GM19238 (cell line): Measurements from ENCODE around the gene MAD1L1.

ENCODE experiments used
- DNase-seq: peaks from one replicate; pipeline ENCODE4 v3.0.0; 2011; ENCODE audit warnings: low spot score; ENCODE audit not compliant: insufficient read length

The MAD1L1 gene

DNA sequence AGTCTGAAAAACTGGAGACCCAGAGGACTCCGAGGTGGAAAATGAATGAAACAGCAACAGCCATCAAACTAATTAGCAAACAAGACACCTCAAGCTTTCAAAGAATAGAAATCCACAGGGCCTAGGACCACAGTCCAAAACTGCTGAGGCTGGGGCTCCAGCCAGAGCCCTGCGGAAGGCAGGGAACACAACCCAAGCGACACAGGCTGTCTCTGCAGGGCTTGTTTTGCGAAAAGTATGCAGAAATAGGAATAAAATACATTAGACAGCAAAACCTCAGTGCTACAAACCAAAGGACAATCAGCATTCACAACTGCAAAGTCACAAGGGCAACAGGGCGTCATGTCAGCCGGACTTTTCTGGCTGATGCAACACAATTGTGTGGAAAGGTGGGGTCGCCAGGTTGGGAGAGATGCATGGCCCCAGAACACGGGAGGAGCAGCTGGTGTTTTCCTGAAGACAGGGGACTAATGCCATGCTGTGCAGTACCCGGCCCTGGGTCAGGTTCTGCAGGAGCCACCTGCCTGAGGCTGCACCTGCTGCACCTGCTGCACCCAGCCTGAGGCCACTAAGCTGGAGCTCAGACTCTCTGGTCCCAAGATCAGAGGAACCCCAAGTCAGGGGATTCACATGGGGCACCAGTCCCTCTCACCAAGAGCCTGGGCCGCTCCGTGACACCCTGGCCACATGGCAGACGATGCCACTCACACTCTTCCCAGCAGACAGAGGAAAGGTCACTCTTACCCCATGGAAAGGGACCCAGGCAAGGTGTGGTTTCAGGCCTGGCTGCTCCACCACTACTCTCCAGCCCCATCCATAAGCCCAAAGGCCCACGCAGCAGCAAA is 74.2 kb downstream of the MAD1L1 start:
- no peak for DNase-seq

GRCh38 chr7:2157473-2158279 is 75.1 kb downstream of the MAD1L1 start:
- no peak for DNase-seq

GRCh38 chr7:2156756-2157472 is 75.8 kb downstream of the MAD1L1 start:
- DNase-seq, result no peak

DNA sequence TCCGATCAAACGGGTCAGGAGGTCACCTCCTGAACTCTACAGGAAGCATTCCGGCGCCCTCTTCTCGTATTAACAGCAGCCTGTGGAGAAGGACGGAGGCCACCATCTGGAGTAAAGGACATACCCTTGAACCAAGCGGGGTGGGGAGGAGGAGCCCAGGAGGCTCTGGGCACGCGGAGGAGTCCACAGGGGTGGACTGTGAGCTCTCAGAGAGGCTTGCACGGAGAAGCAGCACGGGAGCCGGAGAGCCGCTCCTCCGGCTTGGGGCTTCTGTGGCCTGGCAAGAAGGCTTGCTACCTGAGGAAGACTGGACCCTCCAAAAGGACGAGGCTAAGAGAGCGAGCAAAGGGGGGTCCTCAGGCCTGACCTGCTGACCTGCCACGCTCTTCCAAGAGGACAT is 77.9 kb downstream of the MAD1L1 start:
- DNase-seq, result no peak

GRCh38 chr7:2154121-2154520 is 78.6 kb downstream of the MAD1L1 start:
- no peak for DNase-seq

GRCh38 chr7:2152646-2153045 is 80.1 kb downstream of the MAD1L1 start:
- DNase-seq, result no peak

DNA sequence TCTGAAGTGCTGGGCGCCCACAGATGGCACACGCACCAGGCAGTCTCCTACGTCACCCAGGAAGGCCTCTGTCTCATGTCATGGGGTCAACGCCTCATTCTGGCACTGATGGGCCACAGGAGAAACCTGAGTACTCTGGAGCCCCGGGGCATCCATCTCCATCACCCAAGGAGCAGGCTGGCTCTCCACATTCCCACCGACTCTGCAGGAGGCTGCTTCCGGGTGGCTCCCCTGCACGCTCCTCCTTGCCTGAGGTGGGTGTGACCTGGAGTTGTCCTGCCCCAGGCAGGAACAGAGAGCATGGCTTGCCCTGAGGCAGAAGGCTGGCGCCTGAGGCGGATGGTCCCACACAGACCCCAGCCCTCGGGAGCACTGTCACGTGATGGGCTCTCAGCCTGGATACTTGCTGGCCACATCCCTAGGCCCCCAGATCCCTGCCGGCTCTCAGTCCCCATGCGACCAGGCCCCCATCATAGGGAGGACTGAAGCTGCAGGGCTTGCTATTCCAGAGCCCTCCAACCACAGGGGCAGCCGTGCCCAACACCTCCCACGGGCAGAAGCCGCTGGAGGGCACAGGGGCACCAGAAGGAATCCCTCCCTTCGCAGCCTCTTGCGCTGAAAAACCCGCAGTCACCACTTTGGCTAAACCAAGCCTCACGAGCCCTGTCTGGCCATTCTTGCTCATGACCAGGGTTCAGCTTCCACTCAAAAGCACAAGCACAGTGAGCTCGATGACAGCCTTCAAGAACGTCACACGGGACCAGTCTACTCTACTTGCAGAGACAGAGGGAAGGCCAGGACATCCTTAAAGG is 80.7 kb downstream of the MAD1L1 start:
- DNase-seq, result no peak

GRCh38 chr7:2151237-2151636 is 81.5 kb downstream of the MAD1L1 start:
- no peak for DNase-seq

DNA sequence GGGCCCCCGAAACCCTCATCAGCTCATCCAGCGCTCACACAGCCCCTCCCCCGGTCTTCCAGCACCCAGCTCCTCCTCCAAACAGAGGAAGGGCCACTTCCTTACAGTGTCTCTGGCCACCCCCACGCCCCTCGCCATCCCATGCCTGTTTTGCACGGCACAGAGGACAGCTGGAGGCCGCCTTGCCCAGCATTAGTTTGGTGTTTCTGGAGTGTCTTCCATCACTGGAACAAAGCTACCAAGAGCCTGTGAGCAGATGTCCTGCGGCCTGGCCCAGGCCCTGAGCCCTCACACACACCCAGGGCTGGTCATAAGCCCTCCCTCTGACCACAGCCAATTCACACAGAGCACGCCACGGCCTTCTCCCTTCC is 82.3 kb downstream of the MAD1L1 start:
- no peak for DNase-seq

DNA sequence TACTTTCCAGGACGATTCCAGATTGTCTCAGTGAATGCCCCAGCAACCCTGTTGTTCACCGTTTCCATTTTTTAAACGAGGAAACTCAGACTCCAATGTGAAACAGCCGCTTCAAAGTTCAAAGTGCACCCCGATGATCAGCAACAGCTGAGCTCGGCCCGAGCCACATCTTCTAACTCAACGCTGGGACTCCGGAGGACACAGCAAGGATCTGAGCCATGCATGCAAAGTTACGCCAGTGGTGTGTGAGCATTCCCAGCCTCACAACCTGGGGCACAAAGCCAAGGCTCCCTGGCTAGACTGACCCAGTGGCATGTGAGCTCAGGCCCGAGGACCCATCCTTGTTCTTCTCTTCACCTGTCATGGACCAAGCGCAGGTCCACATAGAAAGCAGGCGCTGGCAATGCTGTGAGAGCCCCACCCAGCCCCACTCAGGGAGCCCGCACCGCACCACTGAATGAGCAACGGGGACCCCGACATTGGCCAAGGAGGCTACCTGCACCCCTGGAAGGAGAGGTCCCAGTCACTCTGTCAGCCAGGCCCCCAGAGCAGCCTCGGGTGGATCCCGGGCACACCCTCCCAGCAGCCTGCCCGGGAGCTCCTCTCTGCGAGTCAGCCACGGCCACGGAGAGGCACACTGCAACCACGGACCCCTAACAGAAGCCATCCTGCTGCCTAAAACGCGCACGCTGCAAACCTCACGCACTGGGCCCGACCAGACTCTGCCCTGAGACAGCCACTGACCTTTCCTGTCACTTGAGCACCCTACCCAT is 82.9 kb downstream of the MAD1L1 start:
- DNase-seq, result no peak

DNA sequence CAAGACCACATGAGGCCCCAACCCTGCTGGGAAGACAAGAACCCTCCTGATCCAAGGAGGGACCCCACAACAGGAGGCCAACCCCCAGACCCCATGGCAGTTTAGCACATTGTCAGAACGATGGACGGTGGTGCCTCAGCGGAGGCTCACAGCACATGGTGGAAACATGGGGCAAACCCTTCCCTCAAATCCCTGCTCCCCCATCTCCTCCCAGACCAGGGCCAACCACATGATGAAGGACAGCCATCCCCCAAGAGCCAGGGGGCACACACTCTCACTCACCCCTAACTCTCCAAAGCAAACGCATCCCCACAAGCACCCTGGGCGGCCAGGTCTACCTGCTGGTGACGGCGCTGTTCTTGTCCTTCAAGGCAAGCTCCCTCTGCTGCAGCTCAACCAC is 83.9 kb downstream of the MAD1L1 start:
- DNase-seq, result no peak

DNA sequence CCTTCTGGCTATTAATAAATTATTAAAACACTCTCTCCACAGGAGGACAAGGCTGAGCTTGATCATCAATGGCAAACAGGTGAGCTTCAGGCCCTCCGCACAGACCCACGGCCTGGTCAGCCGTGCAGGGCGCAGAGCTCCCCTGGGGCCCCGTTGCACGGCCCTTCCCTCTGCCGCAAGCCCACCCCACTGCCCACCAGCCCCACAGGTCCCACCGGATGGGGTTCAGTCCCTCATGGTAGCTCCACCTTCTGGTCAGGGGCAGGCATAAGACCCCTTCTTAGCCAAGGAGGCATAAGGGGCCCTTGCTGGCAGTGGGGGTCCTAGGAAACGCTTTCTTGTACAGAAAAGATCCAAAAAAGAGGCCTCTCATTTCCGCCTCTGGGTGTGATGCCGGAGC is 84.6 kb downstream of the MAD1L1 start:
- DNase-seq, result no peak

DNA sequence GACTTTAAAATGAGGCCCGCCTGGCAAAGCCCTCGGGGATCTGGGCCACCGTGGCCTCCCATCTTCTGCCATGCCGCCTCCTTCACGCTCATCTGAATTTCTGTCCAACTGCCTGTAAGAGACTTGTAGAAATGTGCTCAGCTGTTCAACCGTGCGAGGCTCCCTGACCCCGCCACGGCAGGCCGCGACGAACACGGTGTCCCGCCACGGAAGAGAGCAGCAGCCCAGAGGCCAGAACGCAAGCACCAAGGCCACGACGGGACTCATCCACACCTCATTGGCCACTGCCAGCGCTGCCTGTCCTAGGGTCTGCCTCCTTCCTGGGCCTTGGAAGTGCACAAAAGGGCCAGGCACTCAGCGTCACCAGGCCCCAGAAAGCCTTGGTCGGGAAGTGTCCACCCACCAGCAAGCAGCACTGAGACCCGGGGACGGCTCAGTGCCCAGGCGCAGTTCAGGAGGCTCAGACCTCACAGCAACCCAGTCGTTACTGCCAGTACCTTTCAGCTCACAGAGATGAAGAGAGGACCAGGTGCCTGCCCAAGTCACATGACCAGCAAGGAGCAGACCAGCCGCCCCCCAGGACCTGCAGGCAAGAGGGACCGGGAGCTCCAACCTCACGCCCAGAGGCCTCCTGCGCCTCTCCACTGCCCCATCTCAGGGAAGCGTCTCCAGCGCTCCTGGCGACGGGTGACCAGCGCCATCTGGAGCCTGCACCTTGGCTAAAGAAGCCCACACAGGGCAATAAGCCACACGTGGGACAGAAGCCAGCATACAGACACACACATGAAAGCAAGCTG is 85.9 kb downstream of the MAD1L1 start:
- DNase-seq, result no peak

GRCh38 chr7:2145835-2146580 is 86.7 kb downstream of the MAD1L1 start:
- DNase-seq, result no peak

DNA sequence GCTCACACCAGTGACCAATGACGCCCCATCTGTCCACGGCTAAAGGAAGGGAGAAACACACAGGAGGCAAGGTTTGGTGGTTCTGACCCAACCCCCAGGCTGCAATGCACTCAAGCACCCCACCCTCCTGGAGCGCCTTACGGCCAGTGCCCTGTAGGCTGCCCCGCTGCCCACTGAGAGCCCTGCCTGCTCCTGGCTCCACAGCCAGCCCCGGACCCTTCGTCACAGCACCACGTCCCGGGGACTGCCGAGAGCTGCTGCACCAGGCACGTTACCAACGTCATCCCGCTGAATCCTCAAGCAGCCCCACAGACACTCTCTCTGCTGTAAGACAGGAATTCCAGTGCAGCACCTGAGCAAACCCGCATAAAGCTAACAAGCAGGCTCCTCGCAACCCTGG is 87.8 kb downstream of the MAD1L1 start:
- DNase-seq, result no peak

- DNase-seq, result no peak
Observed at GRCh38 chr7:2143981-2144595, 88.7 kb downstream of the MAD1L1 start.

GRCh38 chr7:2143450-2143849 is 89.3 kb downstream of the MAD1L1 start:
- no peak for DNase-seq

- no peak for DNase-seq
Observed at GRCh38 chr7:2142386-2142785, 90.4 kb downstream of the MAD1L1 start.

DNA sequence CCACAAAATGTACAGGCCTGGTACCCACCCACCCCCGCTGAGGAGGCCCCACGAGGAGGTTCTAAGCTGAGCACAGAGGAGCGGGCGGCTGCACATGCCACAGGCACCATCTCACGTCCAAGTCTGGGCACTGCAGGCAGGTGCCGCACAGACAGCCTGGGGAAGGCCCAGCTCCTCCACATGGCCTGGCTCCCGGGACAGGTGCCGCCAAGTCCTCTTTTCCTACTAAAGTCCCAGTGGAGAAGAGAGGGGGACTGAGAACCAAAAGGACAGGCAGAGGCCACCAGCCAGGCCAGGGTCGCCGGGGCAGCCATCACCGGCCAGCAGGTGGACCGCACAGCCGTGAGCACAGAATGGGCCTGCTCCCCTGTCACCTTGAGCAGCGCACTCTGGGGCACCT is 91.1 kb downstream of the MAD1L1 start:
- DNase-seq, result no peak
